Activated CD8-positive, alpha-beta memory T cell treated with anti-CD3 and anti-CD28 coated beads for 36 hours (primary cell): Measurements from ENCODE around the gene ADCY7. TPM values are rescaled to one million over a fixed set of nuclear protein-coding genes. Genes with fewer than 3 reads are reported as not detected.

Source experiments
- CTCF ChIA-PET: fragments of 350-600 bp; sonication (Branson Sonifier 250); formaldehyde crosslinking; loops from one replicate; lab custom pipeline; 2021; ENCODE audit warnings: antibody characterized with exemption; lab: Charles Lee
- POLR2A ChIA-PET: fragments of 350-600 bp; sonication (Branson Sonifier 250); formaldehyde crosslinking; loops from one replicate; lab custom pipeline; 2021; ENCODE audit warnings: antibody characterized with exemption; lab: Charles Lee
- total RNA-seq, 2 experiments: library from RNA; stranded (reverse); gene quantifications; one replicate each; pipeline ENCODE4 v1.2.3, GENCODE V29; 2021

The ADCY7 gene
- total RNA-seq, 2 experiments from 2014 or later: 80.8 to 85.1 TPM

DNA sequence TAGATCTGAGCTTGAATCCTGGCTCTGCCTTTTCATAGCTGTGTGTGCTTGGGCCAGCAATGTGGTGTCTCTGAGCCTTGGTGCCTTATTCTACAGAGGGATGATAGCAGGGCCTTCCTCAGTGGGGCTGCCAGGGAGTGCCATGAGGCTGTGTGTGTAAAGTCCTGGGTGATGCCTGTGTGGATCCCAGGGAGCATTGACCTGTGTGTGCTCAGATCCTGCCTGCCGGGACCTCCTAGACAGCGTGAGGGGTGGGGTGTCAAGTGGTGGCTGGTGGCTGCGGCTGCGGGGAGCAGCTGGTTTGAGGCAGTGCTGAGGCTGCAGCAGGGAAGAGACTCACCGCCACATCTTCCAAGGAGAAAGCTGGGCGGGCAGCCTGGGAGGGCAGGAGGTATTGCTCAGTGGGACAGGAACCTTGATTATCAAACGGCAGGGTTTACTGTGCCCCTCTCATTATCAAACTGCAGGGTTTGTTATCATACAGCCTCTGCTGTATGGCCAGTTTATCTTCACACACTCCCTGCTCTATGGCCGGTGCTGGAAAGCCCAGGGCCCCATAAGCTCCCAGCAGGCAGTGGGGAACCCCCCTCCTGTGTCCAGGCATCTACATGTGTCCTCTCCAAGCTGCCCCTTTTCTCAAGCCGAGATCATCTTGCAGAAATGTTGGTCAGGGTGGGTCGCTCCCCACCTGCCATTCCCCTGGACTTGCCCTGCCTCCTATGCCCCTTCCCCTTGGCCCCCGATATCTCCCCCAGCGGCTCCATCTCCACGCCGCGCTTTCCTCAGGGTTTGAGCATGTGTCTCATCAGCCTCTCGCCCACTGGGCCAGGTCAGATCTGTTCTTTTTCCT lies 3.1 kb upstream of the ADCY7 start:
- CTCF ChIA-PET: interaction anchor here (2.2 kb wide), 1 partner anchor 12 kb away, joined by 13 read pairs; no protein-coding TSS in a partner anchor
- POLR2A ChIA-PET: interaction anchor here (5.0 kb wide), 1 partner anchor 11 kb away, joined by 36 read pairs; no protein-coding TSS in a partner anchor

DNA sequence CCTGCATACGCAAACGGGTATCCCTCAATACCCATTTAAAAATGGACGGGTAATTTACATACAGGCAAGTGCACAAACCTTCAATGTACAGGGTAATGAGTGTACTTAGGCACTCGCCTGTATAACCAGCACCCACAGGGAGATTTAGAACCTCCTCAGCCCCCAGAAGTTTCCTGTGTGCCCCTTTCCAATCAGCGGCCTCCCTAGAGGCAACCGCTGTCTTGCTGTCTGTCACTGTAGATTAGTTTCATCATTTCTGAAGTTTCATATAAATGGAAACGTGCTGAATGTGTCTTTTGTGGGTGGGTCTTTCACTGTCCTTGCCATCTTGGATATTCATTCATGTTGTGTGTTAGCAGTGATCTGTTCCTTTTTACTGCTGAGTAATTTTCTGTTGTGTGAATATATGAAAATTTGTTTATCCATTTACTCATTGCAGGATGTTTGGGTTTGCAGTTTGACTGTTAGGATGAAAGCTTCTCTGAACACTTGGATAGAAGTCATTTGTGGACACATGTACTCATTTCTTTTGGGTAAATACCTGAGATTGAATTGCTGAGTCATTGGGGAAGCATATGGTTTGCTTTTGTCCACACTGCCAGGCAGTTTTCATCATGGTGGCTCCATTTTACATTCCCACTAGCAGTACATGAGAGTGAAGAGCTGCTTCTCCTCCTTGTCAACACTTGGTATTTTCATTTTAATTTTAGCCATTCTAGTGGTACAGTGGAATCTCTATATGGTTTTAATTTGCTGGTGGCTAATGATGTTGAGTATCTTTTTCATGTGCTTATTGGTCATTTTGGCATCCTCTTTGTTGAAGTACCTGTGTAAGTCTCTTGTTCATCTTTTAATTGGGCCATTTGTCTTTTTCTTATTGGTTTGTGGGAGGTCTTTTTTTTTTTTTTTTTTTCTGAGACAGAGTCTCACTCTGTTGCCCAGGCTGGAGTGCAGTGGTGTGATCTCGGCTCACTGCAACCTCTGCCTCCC lies 2.1 kb upstream of the ADCY7 start:
- ChIA-PET CTCF (interaction anchor here (1.0 to 2.2 kb wide), 3 partner anchors 11 to 19 kb away, joined by 3 to 13 read pairs (median 4); no protein-coding TSS in a partner anchor), POLR2A (interaction anchor here (0.8 to 5.0 kb wide), 3 partner anchors 10 to 17 kb away, joined by 3 to 36 read pairs (median 5); no protein-coding TSS in a partner anchor)

DNA sequence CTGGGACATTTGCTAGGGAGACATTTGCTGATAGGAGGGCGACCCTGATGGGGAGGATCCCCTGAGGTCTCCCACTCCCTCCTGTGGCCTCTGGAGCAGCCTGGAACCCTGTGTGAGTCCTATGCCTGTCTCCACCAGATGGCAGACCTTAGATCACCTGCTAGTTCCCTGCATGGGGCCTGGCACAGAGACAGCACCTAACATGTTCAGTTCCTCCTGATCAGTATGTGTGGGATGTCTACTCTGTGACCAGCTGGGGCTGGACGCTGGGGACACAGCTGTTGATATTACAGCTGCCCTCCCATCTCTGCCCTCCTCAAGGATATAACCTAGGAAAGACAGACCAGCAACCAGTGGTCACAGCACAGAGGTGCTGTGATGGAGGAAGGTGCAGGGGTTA lies 1.1 kb upstream of the ADCY7 start:
- CTCF ChIA-PET: interaction anchor here (1.0 to 1.6 kb wide), 5 partner anchors 9 to 54 kb away, joined by 3 to 6 read pairs (median 3); no protein-coding TSS in a partner anchor
- POLR2A ChIA-PET: interaction anchor here (0.6 to 5.0 kb wide), 3 partner anchors 9 to 63 kb away, joined by 4 to 36 read pairs (median 4); no protein-coding TSS in a partner anchor

DNA sequence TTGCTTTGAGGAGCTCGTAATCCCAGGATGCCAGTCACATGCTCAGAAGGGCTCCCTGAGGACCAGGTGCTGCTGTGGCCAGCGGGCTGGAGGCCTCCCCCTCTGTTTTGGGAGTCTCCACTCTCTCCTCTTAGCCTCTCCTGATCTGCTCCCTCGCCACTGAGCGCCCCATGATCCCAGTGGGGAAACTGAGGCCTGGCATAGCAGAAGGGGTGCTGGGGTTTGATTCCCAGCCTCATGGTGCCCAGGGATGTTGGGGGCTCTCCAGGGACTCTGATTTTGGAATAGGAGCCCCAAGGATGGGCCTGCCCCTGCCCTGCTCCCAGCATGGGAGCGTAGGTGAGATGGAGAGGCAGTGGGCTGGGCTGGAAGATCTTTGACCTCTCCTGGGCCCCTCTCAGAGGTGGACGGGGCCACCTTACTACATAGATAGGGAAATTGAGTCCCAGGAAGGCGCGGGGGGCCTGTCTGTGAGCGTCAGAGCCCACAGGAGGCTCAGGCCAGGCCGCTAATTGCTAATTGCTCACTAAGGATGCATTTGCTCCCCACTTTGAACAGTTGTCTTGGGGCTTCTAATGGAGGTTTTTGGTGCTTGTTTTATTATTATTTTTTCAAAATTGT lies 525 bp upstream of the ADCY7 start:
- POLR2A ChIA-PET: interaction anchor here (0.6 to 5.0 kb wide), 6 partner anchors 8 to 64 kb away, joined by 3 to 36 read pairs (median 4); no protein-coding TSS in a partner anchor
- CTCF ChIA-PET: interaction anchor here (0.9 to 1.6 kb wide), 7 partner anchors 8 to 55 kb away, joined by 3 to 6 read pairs (median 3); no protein-coding TSS in a partner anchor

DNA sequence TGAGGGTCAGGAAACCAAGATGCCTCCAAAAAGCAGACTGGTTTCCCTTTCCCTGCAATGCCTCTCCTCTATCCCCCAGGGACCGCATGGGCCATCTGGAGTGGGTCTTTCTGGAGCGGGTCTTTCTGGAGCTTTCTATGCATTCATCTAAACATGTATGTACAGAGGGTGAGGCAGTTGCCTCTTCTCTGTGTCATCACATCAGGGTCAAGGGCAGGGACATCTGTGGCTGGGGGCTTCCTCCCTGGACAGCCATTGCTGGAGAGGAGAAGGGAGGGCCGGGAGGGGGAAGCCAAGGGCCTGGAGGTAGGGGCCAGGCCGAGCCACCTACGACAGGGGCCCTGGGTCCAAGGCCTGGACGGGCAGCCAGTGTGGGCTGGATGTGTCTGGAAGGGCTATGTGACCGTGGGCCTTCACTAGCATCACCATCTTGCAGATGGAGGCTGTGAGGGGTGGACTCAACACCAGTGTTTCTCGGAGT lies 840 bp downstream of the ADCY7 start:
- ChIA-PET POLR2A (interaction anchor here (1.1 to 5.0 kb wide), 3 partner anchors 7 to 14 kb away, joined by 4 to 36 read pairs (median 5); no protein-coding TSS in a partner anchor), CTCF (interaction anchor here (1.5 kb wide), 1 partner anchor 55 kb away, joined by 3 read pairs; no protein-coding TSS in a partner anchor)

DNA sequence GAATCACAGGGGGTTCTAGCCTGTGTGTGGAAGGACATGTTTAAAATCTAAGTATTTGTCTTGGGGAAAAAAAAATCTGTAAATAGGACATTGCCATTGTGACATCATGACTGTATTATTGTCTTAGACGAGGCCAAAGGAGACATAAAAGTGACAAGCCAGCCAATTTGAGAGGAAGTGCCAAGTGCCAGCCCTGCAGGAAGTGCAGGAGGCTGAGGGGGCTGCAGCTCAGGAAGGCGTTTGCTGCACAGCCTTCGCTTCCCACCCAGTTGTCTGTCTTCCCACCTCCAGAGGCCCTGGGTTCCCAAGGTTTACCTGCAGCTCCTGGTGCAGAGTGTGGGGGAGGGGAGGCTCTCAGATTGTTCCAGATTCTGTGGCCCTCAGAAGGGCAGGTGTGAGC lies 1.3 kb downstream of the ADCY7 start:
- ChIA-PET POLR2A (interaction anchor here (1.1 to 5.0 kb wide), 2 partner anchors 6 to 10 kb away, joined by 5 to 36 read pairs; no protein-coding TSS in a partner anchor), CTCF (interaction anchor here (1.5 kb wide), 1 partner anchor 55 kb away, joined by 3 read pairs; no protein-coding TSS in a partner anchor)

DNA sequence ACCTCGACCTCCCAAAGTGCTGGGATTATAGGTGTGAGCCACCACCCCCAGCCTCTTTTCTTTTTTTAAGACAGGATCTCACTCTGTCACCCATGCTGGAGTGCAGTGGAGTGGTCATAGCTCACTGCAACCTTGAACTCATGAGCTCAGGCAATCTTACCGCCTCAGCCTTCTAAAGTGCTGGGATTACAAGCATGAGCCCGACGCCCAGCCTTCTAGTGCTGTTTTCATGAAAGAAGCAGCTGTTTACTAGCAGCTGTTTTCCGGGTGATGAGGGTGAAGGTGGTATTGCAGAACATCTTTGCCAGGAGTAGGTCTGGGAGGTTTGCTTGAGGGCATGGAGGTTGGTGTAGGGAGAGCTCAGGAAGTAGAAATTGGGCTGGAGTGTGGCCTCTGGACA lies 2.0 kb downstream of the ADCY7 start:
- POLR2A ChIA-PET: interaction anchor here (0.5 to 1.1 kb wide), 2 partner anchors 9 to 1660 kb away, joined by 3 to 5 read pairs; no protein-coding TSS in a partner anchor

DNA sequence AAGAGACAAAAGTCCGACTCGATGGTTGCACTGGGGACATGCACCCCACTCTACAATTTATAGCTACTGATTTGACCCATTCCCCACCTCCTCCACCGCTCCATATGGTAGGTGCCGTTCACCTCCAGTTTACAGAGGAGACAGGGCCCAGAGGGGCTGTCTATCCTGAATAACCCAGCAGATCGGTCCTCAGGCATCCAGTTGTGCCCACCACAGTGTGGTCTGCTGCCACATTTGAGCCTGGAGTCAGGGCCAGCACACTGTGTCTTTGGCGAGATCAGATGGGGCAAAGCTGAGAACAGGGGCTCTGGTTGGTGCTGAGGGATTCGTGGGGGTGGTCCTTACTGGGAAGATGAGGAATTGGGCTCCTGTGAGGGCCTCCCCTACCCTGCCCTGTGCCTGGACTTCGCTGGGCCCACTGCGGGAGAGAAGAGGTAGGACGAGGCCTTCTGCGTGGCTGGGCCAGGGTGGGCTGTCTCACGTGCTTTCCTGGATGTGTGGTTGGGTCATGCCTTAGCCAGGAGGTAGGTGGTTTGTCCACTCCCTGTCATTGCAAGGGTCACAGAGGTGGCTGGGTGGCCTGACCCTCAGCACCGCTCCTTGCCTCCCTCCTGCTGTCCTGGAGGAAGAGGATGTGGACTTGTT lies 2.8 kb downstream of the ADCY7 start:
- CTCF ChIA-PET: no interaction called here
- POLR2A ChIA-PET: interaction anchor here (0.5 kb wide), 1 partner anchor 1661 kb away, joined by 3 read pairs; no protein-coding TSS in a partner anchor

More for the DNA sequence above, 2.0 kb downstream of the ADCY7 start:
- CTCF ChIA-PET: interaction anchor here (1.5 kb wide), 1 partner anchor 56 kb away, joined by 3 read pairs; no protein-coding TSS in a partner anchor

DNA sequence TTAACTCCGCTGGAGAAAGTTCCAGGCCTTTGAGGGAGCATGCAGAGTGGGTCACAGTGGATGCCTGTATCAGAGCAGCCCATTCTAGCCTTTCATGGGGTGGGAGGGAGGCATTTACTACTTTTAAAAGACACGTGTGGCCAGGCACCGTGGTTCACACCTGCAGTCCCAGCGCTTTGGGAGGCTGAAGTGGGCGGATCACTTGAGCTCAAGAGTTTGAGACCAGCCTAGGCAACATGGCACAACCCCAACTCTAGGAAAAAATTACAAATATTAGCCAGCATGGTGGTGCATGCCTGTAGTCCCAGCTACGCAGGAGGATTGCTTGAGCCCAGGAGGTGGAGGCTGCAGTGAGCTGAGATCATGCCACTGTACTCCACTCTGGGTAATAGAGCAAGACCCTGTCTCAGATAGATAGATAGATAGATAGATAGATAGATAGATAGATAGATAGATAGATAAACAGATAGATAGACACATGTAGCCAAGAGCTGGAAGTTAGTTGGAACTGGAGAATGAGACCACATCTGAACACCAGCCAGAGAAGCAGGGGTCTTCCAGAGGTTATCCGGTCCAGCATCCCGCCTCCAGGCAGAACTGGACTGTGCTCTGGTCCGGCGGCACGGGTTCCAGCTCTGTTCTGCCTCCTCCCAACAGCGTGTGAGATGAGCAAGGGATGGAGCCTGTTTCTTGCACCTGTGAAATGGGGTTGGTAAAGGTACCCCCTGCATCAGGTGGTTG lies 3.6 kb downstream of the ADCY7 start:
- ChIA-PET POLR2A (no interaction called here), CTCF (no interaction called here)

DNA sequence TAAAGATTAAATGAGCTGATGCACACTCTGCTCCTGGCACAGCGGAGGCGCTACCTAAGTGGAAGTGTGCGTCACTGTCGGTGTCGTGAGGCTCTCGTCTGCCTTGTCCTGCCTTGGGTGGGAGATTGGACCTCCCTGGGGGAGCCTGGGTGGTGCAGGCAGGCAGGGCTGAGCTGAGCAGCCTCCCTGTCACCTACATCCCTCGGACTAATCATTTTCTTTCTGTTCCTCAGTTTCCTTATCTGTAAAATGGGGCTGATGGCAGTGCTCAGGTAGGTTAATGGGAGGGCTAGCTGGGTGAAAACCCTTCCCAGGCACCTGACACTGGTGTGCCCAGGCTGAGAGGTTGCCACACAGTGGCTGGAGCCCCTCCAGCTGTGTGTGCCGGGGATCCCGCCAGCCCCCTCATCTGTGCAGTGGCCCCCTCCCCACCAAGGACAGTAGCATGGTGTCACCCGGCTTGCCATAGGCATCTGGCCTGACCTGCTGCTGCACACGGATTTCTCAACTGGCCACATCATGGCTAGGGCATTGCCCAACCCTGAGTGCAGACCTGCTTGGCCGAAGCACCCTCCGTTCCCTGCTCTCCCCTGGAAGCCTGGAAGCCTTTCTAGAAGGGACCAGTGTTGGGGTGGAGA lies 4.3 kb downstream of the ADCY7 start:
- ChIA-PET CTCF (no interaction called here), POLR2A (interaction anchor here (0.6 kb wide), 1 partner anchor 25 kb away, joined by 4 read pairs; no protein-coding TSS in a partner anchor)

DNA sequence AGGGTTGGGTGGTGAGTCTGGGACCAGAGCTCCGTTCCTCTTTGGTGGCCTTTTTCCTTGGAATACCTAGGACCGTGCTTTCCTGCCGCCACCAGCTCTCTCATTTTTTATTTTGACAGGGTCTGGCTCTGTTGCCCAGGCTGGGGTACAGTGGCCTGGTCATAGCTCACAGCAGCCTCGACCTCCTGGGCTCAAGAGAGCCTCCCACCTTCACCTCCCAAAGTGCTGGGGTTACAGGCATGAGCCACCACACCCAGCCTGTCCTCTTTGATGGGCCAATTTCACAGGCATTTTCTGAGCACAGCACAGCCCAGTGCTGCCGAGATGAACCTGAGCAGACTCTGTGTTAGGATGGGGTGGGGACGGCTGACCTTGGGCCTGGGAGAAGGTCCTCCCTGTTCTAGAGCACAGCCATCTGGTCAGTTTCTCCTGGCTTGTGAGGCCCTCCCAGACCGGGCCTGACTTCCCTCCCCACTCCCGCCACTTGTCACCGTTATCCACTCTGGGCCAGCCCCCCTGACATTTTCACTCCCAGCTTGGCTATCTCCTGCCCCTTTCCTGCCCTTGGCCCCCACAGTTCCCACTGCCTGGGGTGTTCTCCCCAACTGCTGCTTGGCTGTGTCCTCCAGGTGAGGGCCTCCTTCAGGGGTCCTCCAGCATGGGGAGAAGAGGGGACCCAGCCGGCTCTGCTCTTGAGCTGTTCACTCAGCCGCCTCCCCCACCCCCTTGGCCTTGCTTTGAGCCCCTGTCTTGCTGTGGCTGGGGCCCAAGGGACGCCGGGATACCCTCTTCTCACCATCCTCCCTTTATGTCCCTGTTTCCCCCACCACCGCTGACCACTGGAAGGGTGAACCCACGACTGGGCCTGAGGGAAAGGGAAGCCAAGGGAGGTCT lies 5.0 kb downstream of the ADCY7 start:
- ChIA-PET POLR2A (interaction anchor here (0.6 kb wide), 1 partner anchor 25 kb away, joined by 4 read pairs; no protein-coding TSS in a partner anchor), CTCF (no interaction called here)

DNA sequence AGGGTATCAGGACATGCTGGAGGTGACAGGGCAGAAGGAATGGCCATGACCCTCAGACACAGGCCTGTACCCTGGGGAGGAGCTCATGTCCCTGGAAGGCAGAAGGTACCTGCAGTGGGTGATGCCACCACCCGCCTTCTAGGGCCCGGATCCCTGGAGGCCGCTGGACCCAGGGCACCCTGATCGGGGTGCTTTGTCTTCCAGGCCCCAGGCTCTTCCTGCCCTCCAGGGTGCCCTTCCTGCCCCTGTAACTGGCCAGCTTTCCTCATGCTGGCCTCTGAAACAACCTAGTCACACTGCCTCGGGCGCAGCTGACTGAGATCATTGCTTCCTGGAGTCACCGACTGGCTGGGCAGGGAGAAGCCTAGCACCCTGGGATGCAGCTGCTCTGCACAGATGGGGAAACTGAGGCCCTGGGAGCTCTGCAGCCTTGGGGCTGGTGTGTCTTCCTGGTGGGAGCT lies 5.8 kb downstream of the ADCY7 start:
- ChIA-PET POLR2A (interaction anchor here (4.1 kb wide), 1 partner anchor 7 kb away, joined by 36 read pairs; the partner anchor contains the start of gene ADCY7), CTCF (interaction anchor here (1.2 kb wide), 1 partner anchor 59 kb away, joined by 3 read pairs; no protein-coding TSS in a partner anchor)

DNA sequence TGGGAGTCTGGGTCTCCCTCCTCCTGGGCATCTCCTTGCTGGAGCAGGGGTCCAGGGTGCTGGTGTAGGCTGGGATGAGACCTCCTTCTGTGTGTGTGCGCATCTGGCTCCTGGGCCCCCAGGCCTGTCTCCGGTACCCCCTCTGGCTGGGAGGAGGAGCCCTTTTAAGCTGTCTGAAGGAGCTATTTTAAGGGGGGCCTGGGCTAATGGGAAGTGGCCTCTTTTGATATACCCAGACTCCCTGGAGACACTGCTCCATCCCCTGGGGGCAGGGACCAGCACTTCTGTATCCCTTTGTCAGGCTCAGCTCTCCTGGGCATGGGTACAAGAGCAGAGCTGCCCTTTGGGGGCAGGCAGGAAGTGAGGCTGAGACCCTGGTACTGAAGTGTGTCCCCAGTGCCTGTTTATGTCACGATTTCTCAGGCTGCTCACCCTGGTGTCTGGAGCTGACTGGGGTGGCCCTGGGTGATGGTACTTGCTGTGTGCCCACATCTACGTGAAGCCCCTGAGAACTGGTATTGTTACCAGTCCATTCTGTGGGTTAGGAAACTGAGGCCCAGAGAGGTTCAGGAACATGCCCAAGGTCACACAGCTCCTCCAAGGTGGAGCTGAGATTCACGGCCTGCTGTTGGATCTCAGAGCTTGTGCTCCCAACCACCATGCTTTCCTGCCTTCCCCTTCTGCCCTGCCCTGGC lies 6.5 kb downstream of the ADCY7 start:
- POLR2A ChIA-PET: interaction anchor here (4.1 kb wide), 1 partner anchor 7 kb away, joined by 36 read pairs; the partner anchor contains the start of gene ADCY7
- CTCF ChIA-PET: interaction anchor here (0.8 to 1.5 kb wide), 3 partner anchors 9 to 121 kb away, joined by 3 to 6 read pairs (median 3); no protein-coding TSS in a partner anchor

DNA sequence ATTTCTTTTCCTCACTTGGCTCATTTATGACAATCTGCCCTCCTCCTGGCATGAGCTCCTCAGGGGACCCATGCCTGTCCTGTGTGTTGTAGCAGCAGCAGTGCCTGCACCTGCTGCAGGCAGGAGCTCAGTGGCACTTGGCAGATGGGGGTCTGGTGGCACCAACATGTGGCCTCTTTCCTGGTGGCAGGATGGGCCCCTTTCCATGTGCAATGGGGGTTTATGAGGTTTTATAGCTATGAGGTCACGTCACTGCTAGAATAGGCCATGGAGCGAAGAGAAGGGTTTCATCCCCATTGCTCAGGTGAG lies 7.0 kb downstream of the ADCY7 start:
- ChIA-PET POLR2A (interaction anchor here (2.7 to 4.1 kb wide), 2 partner anchors 8 to 28 kb away, joined by 16 to 36 read pairs; partner anchors contain the start of gene ADCY7), CTCF (interaction anchor here (0.8 to 1.6 kb wide), 6 partner anchors 8 to 248 kb away, joined by 3 to 6 read pairs (median 4); partner anchors contain the start of genes ADCY7 and CNEP1R1)
